ENCODE data around the gene S100A8. TPM values are rescaled to one million over a fixed set of nuclear protein-coding genes. Genes with fewer than 3 reads are reported as not detected.
"Not testable (repeated sequence)": the region's sequence is repeated elsewhere in the genome, so short reads cannot be mapped to it uniquely, and the experiment has no call there.

S100A8 gene
- total RNA-seq, 4 donors from 2014 or later: 13.1 to 745 (median 110) TPM

- no peak for ATAC-seq
- TF ChIP-seq POLR2AphosphoS5 (IDR thresholded peaks at IDR 0.05): no peak
- TF ChIP-seq, protein P1, sequence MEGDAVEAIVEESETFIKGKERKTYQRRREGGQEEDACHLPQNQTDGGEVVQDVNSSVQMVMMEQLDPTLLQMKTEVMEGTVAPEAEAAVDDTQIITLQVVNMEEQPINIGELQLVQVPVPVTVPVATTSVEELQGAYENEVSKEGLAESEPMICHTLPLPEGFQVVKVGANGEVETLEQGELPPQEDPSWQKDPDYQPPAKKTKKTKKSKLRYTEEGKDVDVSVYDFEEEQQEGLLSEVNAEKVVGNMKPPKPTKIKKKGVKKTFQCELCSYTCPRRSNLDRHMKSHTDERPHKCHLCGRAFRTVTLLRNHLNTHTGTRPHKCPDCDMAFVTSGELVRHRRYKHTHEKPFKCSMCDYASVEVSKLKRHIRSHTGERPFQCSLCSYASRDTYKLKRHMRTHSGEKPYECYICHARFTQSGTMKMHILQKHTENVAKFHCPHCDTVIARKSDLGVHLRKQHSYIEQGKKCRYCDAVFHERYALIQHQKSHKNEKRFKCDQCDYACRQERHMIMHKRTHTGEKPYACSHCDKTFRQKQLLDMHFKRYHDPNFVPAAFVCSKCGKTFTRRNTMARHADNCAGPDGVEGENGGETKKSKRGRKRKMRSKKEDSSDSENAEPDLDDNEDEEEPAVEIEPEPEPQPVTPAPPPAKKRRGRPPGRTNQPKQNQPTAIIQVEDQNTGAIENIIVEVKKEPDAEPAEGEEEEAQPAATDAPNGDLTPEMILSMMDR (IDR thresholded peaks at IDR 0.05): no peak
- TF ChIP-seq POLR2A (IDR thresholded peaks at IDR 0.05): no peak
- TF ChIP-seq EP300 (IDR thresholded peaks at IDR 0.05): no peak
- Histone ChIP-seq H3K4me1 (no peaks in the 10 kb centered on the region), H3K27me3 (peaks cover 29% of the 10 kb centered on the region), H3K36me3 (no peaks in the 10 kb centered on the region), H3K27ac (no peak overlapping the region), H3K4me3 (no peak overlapping the region), H3K9me3 (no peaks in the 10 kb centered on the region)
- WGBS, 2 donors (ENCODE audit: low coverage in 1 of 2): 3 to 5% methylated on average over 6 of the region's 6 CpGs
Measured at GRCh38 chr1:153422450-153423068, 31.7 kb upstream of the S100A8 start.

GRCh38 chr1:153420306-153420705 lies 29.4 kb upstream of the S100A8 start:
- H3K27me3 ChIP-seq: peaks cover 32% of the 10 kb centered on the region
- WGBS, 2 donors (ENCODE audit: low coverage in 1 of 2): 68 to 95% methylated on average over 2 of the region's 2 CpGs
- no peak overlapping the region for H3K27ac ChIP-seq
- no peaks in the 10 kb centered on the region for H3K36me3 ChIP-seq
- ATAC-seq: no peak
- H3K4me1 ChIP-seq: no peaks in the 10 kb centered on the region
- TF ChIP-seq, protein P1 (IDR thresholded peaks at IDR 0.05): no peak
- TF ChIP-seq POLR2A (IDR thresholded peaks at IDR 0.05): no peak
- no peak for TF ChIP-seq EP300 (IDR thresholded peaks at IDR 0.05)
- TF ChIP-seq POLR2AphosphoS5 (IDR thresholded peaks at IDR 0.05): no peak
- H3K4me3 ChIP-seq: no peak overlapping the region
- H3K9me3 ChIP-seq: no peaks in the 10 kb centered on the region

DNA sequence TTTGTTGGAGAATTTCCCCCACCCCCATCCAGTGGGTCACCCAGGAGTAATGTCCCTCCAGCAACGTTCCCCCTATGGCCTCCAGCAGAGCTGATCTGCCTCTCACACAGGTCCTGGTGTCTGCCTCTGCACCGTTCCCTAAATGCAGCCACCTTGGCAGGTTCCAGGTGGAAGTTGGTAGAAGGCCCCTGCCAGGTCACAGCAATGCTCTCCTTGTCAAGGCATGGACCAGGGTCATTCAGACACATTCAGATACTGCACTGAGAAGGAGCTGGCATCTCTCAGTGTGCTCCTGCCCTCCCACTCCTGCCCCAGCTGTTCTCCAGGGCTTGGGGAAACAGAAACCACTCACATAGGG lies 28.5 kb upstream of the S100A8 start:
- not testable (repeated sequence) for H3K36me3 ChIP-seq, H3K27ac ChIP-seq, H3K4me1 ChIP-seq, ATAC-seq, H3K4me3 ChIP-seq, H3K9me3 ChIP-seq
- WGBS, 2 donors (ENCODE audit: low coverage in 1 of 2): no CpG with 5 or more reads among the region's 2 CpGs
- H3K27me3 ChIP-seq: peaks cover 32% of the 10 kb centered on the region

DNA sequence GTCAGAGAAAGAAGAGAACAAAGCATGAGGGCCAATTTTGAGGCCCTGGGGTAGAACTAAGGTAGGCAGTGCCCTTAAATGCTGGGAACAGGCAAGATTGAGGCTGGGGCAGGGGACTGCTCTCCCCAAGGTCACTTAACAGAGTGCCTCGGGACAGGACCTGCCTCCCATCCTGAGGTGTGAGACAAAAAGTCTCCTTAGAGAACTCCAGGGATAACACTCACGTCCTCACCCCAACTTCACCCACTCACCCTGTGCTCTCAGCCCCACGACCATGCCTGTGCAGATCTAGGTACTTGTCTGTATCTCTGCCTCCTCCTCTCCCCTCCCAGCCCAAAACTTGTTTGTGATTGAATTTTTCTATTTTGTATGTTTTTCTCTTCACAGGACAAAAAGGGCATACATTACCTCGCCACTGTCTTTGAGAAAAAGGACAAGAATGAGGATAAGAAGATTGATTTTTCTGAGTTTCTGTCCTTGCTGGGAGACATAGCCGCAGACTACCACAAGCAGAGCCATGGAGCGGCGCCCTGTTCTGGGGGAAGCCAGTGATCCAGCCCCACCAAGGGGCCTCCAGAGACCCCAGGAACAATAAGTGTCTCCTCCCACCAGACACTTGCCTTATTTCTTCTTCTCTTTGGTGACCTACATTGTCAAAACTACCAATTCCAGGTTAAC lies 28.0 kb upstream of the S100A8 start:
- H3K27ac ChIP-seq, H3K9me3 ChIP-seq, H3K4me1 ChIP-seq, H3K4me3 ChIP-seq, ATAC-seq, H3K36me3 ChIP-seq: not testable (repeated sequence)
- 40 to 65% methylated on average over 3 to 4 of the region's 7 CpGs for WGBS, 2 donors (ENCODE audit: low coverage in 1 of 2)
- H3K27me3 ChIP-seq: peaks cover 32% of the 10 kb centered on the region

DNA sequence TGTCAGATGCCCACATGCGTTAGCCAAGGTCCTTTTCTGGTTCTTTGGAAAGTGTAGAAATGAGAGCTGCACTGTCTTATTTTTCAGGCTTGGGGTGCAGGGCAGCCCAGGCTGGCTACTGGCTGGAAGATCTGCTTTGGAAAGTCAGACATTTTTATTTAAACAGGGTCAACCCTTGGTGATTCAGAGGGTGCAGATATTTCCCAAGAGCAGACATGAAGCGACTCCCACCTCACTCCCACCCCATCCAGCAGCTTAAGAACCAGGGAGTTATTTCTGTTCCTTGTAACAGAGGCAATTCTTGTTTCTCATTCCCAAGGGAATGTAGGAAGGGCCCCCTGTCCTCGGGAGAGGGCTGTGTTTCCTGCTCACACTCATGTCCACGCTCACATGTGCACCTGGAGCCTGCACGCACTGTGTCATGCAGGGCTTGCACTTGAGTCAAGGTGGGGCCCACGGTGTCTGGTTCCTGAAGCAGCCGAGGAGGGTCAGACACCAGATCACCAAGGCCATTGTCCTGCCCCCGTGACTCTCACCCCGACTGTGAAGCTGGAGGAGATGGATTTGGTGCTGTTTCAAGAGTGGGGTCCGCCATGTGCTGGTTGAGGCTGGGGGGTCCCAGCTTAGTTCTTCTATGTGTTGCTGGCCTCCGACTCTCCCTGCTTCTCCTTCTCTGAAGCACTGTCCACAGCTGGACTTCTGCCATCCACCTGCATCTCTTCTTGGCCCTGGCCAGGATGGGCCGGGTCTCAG lies 26.4 kb upstream of the S100A8 start:
- no peak for ATAC-seq
- TF ChIP-seq, protein P1 (IDR thresholded peaks at IDR 0.05): no peak
- no peak for TF ChIP-seq EP300 (IDR thresholded peaks at IDR 0.05)
- no peak for TF ChIP-seq POLR2A (IDR thresholded peaks at IDR 0.05)
- no peak for TF ChIP-seq POLR2AphosphoS5 (IDR thresholded peaks at IDR 0.05)
- peaks cover 32% of the 10 kb centered on the region for H3K27me3 ChIP-seq

More for the DNA sequence above, 26.4 kb upstream of the S100A8 start:
- Histone ChIP-seq H3K4me1 (no peaks in the 10 kb centered on the region), H3K4me3 (no peak overlapping the region), H3K27ac (no peak overlapping the region), H3K36me3 (no peaks in the 10 kb centered on the region), H3K9me3 (peaks cover 0 to 7% (median 0%) of the 10 kb centered on the region in 3 donors)
- WGBS, 2 donors (ENCODE audit: low coverage in 1 of 2): 64 to 67% methylated on average over 6 to 7 of the region's 12 CpGs

All from gastroesophageal sphincter (tissue), 4 donors.